Stimulated activated CD4-positive, alpha-beta T cell treated with anti-CD3 and anti-CD28 coated beads, TNF-alpha, amount 100 ng/mL, for 4 hours (primary cell): ENCODE measurements around the gene ISOC2.
A peak's percentile ranks its signal among the peaks of the same experiment; 100 is the strongest.
"Not testable (repeated sequence)": the region's sequence is repeated elsewhere in the genome, so short reads cannot be mapped to it uniquely, and the experiment has no call there.

Experiments
- DNase-seq, 3 experiments: peaks; one replicate each; pipeline ENCODE4 v3.0.0-alpha.2; 2020; ENCODE audit warnings: low read depth in 3 of 3

Gene ISOC2

DNA sequence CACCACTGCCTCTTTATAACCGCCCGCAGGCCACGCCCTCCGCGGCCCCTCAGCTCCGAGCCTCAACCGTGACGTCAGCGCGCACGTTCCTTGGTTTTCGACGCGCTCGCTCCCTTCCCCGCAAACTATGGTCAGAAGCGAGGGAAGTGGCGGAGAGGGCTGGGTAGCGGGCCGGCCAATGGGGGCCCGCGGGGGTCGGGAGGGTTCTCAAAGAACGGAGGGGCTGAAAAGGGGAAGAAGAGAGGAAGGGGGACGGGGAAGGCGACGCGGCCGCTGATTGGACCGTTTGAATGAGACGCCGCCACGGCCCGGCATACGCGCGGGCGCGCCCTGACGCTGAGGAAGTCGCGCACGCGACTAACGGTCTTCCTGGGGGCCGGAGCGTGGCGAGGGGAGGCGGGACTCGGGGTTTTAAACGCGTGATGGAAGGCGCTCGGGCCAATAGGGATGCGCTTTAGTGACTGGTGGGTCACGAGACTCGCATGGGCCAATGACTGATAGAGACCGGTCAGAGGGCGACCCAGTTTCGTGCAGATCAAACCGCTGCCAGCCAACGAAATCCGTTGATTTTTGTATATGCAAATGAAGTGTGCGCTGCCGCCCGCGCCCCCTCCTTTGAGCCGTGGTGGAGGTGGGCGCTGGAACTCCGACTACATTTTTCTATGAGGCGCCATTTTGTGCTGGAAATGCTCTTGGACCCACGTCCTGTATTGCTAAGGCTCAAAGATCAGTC, 53.5 kb downstream of the ISOC2 start:
- peak; percentile 93 to 95 (median 94) for DNase-seq

DNA sequence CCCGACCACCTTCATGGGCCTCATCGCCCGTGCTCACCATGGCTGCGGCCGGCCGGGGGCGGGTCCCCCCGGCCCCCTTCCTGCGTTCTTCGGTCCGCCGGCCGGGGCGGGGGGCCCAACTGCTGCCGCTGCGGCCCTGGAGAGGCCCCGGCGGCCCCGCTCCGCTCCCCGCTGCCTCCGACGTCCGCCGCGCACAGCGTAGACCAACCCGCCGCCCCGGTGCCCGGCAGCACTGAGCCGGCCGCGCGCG, 54.0 kb downstream of the ISOC2 start, which contains the start of gene UBE2S:
TSS of gene UBE2S (minus strand) at position 239 of the 250 bp plus-strand sequence. CDS start at position 40, 199 bp downstream.
- not testable (repeated sequence) for DNase-seq

DNA sequence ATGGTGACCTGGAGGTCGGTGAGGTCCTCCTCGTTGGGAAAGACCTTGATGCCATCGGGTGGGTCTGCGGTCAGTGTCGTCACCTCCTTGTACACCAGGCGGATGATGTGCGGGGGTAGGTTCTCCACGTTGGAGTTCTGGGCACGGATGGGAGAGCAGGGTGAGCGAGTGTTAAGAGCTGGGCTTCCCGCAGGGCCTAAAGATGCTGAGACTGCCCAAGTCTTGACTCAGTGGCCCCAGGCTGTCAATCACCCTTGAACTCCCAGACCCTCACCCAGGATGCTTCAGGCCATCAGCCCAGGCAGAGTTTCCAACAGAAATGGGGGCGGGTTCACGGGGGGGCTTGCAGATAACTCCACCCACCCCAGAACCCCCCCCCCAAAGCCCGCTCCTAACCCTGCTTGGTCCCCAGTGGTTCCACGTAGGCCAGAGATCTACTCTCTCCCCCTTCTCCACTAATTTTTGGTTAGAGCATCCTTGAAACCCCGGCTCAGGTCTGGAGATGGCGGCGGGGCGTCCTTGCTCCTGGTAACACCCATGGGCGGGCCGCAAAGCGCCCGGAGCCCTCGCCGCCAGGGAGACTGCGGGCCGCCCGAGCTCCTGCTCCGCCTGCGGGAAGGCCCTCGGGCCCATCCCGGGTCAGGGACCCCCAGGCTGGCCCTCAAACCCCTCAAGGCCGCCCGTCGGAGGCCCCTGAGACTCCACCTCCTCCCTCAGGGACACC, 54.5 kb downstream of the ISOC2 start:
- no peak for DNase-seq

DNA sequence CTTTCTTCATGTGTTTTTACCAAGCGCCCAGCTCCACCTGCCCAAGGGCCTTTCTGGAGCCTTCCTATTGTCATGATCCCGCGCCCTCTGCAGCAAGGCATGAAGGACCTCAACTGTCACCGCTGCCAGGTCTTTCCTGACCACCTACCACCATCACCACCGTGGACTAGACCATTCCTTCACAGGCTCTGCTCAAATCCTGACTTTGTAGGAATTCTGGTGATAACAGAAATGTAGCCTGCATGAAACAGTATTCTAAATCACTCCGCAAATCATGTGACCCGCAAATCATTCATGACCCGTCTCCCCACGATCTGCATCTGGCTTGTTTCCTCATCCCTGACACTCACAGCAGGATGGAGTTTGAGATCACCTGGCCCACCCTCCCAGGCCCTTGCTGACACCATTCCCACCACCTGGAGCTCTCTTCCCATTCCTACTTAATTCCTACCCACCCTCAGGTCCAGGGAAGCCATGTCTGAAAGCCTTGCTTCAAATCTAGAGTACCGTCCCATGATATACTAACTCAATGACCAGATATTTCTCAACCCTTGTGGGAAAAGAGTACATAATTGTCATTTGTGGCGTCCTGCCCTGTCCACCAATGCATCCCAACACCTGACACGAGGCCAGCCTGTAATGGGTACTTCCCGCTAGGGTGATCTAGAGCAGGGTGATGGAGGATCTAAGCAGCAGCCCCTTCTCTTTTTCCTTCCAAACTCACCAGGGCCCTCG, 55.2 kb downstream of the ISOC2 start:
- DNase-seq: no peak

DNA sequence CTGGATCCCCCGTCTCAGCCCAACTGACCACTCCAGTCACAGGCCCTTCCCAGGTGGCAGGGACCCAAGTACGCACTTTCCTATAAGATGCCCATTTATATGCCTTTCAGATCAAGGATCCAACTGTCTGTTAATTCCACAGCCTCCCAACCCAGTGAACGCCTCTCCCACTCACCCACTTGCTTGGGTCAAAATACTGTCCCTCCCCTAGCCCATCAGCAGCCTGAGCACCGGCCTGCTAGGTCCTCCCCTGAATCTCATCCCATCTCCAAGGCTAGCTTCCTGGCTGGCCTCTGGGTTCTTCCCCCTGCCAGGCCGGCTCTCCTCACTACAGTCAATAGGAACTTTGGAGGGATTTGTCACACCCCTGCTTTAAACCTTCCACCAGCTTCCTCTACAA, 55.8 kb downstream of the ISOC2 start:
- DNase-seq: no peak
